ENCODE measurements around the gene ZNF385B.

The ZNF385B gene

GRCh38 chr2:179440642-179441251 is 420.7 kb downstream of the ZNF385B start:
- no peaks in the 10 kb centered on the region for H3K36me3 Mint-ChIP-seq (ENCODE audit: low read depth)
- intact Hi-C loops (cut with micrococcal nuclease), result loop anchor here (1.0 to 5.0 kb wide), 3 partner anchors 18 to 643 kb away; no protein-coding TSS in a partner anchor
- no peak overlapping the region for H3K27ac Mint-ChIP-seq

GRCh38 chr2:179438654-179439053 is 422.8 kb downstream of the ZNF385B start:
- Mint-ChIP-seq H3K9me3 (no peaks in the 10 kb centered on the region), H3K4me3 (no peak overlapping the region), H3K36me3 (ENCODE audit: low read depth) (no peaks in the 10 kb centered on the region), H3K4me1 (ENCODE audit: low read depth) (peaks cover 6% of the 10 kb centered on the region), H3K27me3 (no peaks in the 10 kb centered on the region), H3K27ac (no peak overlapping the region)
- intact Hi-C loops (cut with micrococcal nuclease), result no loop called here

More at GRCh38 chr2:179440642-179441251, 420.7 kb downstream of the ZNF385B start:
- Mint-ChIP-seq H3K4me3 (no peak overlapping the region), H3K9me3 (no peaks in the 10 kb centered on the region), H3K27me3 (no peaks in the 10 kb centered on the region), H3K4me1 (ENCODE audit: low read depth) (peaks cover 6% of the 10 kb centered on the region)

- no peaks in the 10 kb centered on the region for H3K36me3 Mint-ChIP-seq (ENCODE audit: low read depth)
- no peak overlapping the region for H3K4me3 Mint-ChIP-seq
- H3K4me1 Mint-ChIP-seq (ENCODE audit: low read depth), result no peaks in the 10 kb centered on the region
- H3K27ac Mint-ChIP-seq, result no peak overlapping the region
- H3K9me3 Mint-ChIP-seq, result no peaks in the 10 kb centered on the region
- intact Hi-C loops (cut with micrococcal nuclease), result no loop called here
- H3K27me3 Mint-ChIP-seq, result no peaks in the 10 kb centered on the region
Observed at GRCh38 chr2:179437430-179437829, 424.0 kb downstream of the ZNF385B start.

- Mint-ChIP-seq H3K4me1 (ENCODE audit: low read depth) (no peaks in the 10 kb centered on the region), H3K4me3 (no peak overlapping the region), H3K9me3 (no peaks in the 10 kb centered on the region), H3K27ac (no peak overlapping the region), H3K27me3 (no peaks in the 10 kb centered on the region), H3K36me3 (ENCODE audit: low read depth) (no peaks in the 10 kb centered on the region)
- intact Hi-C loops (cut with micrococcal nuclease), result no loop called here
Observed at GRCh38 chr2:179435566-179435965, 425.8 kb downstream of the ZNF385B start.

GRCh38 chr2:179435000-179435399 is 426.4 kb downstream of the ZNF385B start:
- Mint-ChIP-seq H3K9me3 (no peaks in the 10 kb centered on the region), H3K36me3 (ENCODE audit: low read depth) (no peaks in the 10 kb centered on the region), H3K27ac (no peak overlapping the region), H3K4me3 (no peak overlapping the region), H3K4me1 (ENCODE audit: low read depth) (no peaks in the 10 kb centered on the region), H3K27me3 (peaks cover under 1% of the 10 kb centered on the region)
- intact Hi-C loops (cut with micrococcal nuclease), result no loop called here

GRCh38 chr2:179434357-179434756 is 427.1 kb downstream of the ZNF385B start:
- Mint-ChIP-seq H3K27ac (no peak overlapping the region), H3K9me3 (no peaks in the 10 kb centered on the region), H3K4me1 (ENCODE audit: low read depth) (no peaks in the 10 kb centered on the region), H3K4me3 (no peak overlapping the region), H3K27me3 (peaks cover 2% of the 10 kb centered on the region), H3K36me3 (ENCODE audit: low read depth) (no peaks in the 10 kb centered on the region)
- intact Hi-C loops (cut with micrococcal nuclease), result no loop called here

- H3K9me3 Mint-ChIP-seq, result no peaks in the 10 kb centered on the region
- intact Hi-C loops (cut with micrococcal nuclease), result no loop called here
- no peak overlapping the region for H3K27ac Mint-ChIP-seq
- no peaks in the 10 kb centered on the region for H3K36me3 Mint-ChIP-seq (ENCODE audit: low read depth)
- H3K27me3 Mint-ChIP-seq, result peaks cover 8% of the 10 kb centered on the region
- H3K4me3 Mint-ChIP-seq, result no peak overlapping the region
- H3K4me1 Mint-ChIP-seq (ENCODE audit: low read depth), result no peaks in the 10 kb centered on the region
Observed at GRCh38 chr2:179432751-179433150, 428.7 kb downstream of the ZNF385B start.

- intact Hi-C loops (cut with micrococcal nuclease), result no loop called here
- Mint-ChIP-seq H3K9me3 (no peaks in the 10 kb centered on the region), H3K4me3 (no peak overlapping the region), H3K36me3 (ENCODE audit: low read depth) (no peaks in the 10 kb centered on the region), H3K27me3 (peaks cover 8% of the 10 kb centered on the region), H3K27ac (no peak overlapping the region), H3K4me1 (ENCODE audit: low read depth) (no peaks in the 10 kb centered on the region)
Observed at GRCh38 chr2:179429597-179429996, 431.8 kb downstream of the ZNF385B start.

GRCh38 chr2:179429060-179429471 is 432.3 kb downstream of the ZNF385B start:
- Mint-ChIP-seq H3K4me1 (ENCODE audit: low read depth) (no peaks in the 10 kb centered on the region), H3K36me3 (ENCODE audit: low read depth) (no peaks in the 10 kb centered on the region), H3K4me3 (no peak overlapping the region), H3K27ac (no peak overlapping the region), H3K27me3 (peaks cover 8% of the 10 kb centered on the region), H3K9me3 (no peaks in the 10 kb centered on the region)
- intact Hi-C loops (cut with micrococcal nuclease), result no loop called here

- Mint-ChIP-seq H3K36me3 (ENCODE audit: low read depth) (no peaks in the 10 kb centered on the region), H3K4me1 (ENCODE audit: low read depth) (no peaks in the 10 kb centered on the region), H3K27ac (no peak overlapping the region), H3K4me3 (no peak overlapping the region), H3K9me3 (no peaks in the 10 kb centered on the region), H3K27me3 (peaks cover 11% of the 10 kb centered on the region)
- intact Hi-C loops (cut with micrococcal nuclease), result no loop called here
Observed at GRCh38 chr2:179428649-179429048, 432.8 kb downstream of the ZNF385B start.

- Mint-ChIP-seq H3K27me3 (peaks cover 11% of the 10 kb centered on the region), H3K4me1 (ENCODE audit: low read depth) (no peaks in the 10 kb centered on the region), H3K4me3 (no peak overlapping the region), H3K9me3 (no peaks in the 10 kb centered on the region), H3K27ac (no peak overlapping the region), H3K36me3 (ENCODE audit: low read depth) (no peaks in the 10 kb centered on the region)
- intact Hi-C loops (cut with micrococcal nuclease), result no loop called here
Observed at GRCh38 chr2:179427065-179427464, 434.3 kb downstream of the ZNF385B start.

GRCh38 chr2:179424571-179424970 is 436.8 kb downstream of the ZNF385B start:
- Mint-ChIP-seq H3K9me3 (no peaks in the 10 kb centered on the region), H3K36me3 (ENCODE audit: low read depth) (no peaks in the 10 kb centered on the region), H3K27ac (no peak overlapping the region), H3K4me1 (ENCODE audit: low read depth) (no peaks in the 10 kb centered on the region), H3K27me3 (peaks cover 10% of the 10 kb centered on the region), H3K4me3 (no peak overlapping the region)
- intact Hi-C loops (cut with micrococcal nuclease), result loop anchor here (5.0 kb wide), 1 partner anchor 323 kb away; no protein-coding TSS in a partner anchor

GRCh38 chr2:179422037-179422643 is 439.3 kb downstream of the ZNF385B start:
- H3K4me3 Mint-ChIP-seq, result no peak overlapping the region
- H3K27me3 Mint-ChIP-seq, result peaks cover 3% of the 10 kb centered on the region
- no peaks in the 10 kb centered on the region for H3K9me3 Mint-ChIP-seq
- H3K4me1 Mint-ChIP-seq (ENCODE audit: low read depth), result no peaks in the 10 kb centered on the region
- H3K27ac Mint-ChIP-seq, result no peak overlapping the region
- intact Hi-C loops (cut with micrococcal nuclease), result loop anchor here (1.0 to 5.0 kb wide), 2 partner anchors 18 to 325 kb away; no protein-coding TSS in a partner anchor
- H3K36me3 Mint-ChIP-seq (ENCODE audit: low read depth), result no peaks in the 10 kb centered on the region

- Mint-ChIP-seq H3K9me3 (no peaks in the 10 kb centered on the region), H3K27ac (no peak overlapping the region), H3K4me1 (ENCODE audit: low read depth) (no peaks in the 10 kb centered on the region), H3K27me3 (peaks cover 2% of the 10 kb centered on the region), H3K4me3 (no peak overlapping the region), H3K36me3 (ENCODE audit: low read depth) (no peaks in the 10 kb centered on the region)
- intact Hi-C loops (cut with micrococcal nuclease), result no loop called here
Observed at GRCh38 chr2:179417436-179417949, 443.9 kb downstream of the ZNF385B start.
